Smooth muscle cell (in vitro differentiated cells): Measurements from ENCODE around the gene DDX21. TPM values are rescaled to one million over a fixed set of nuclear protein-coding genes. Genes with fewer than 3 reads are reported as not detected.
"Not testable (repeated sequence)": the region's sequence is repeated elsewhere in the genome, so short reads cannot be mapped to it uniquely, and the experiment has no call there.

Experiments
- DNase-seq: peaks from one replicate; lab custom pipeline; 2025; ENCODE audit not compliant: unreplicated experiment; lab: John Stamatoyannopoulos, UW
- H2AFZ ChIP-seq: fragments of 200-600 bp; sonication (generic); 2 replicates; pipeline ENCODE4 v1.6.0; 2016; ENCODE audit warnings: antibody characterized with exemption, low read depth, mild to moderate bottlenecking
- H3F3A ChIP-seq: fragments of 200-600 bp; sonication (generic); 2 replicates; pipeline ENCODE4 v1.6.0; 2017; ENCODE audit warnings: antibody characterized with exemption, low read depth
- H3K27ac ChIP-seq: fragments of 200-600 bp; sonication (generic); 2 replicates; pipeline ENCODE4 v1.5.1; 2016; ENCODE audit warnings: low read depth, mild to moderate bottlenecking
- H3K27me3 ChIP-seq: fragments of 200-600 bp; sonication (generic); 2 replicates; pipeline ENCODE4 v1.6.1; 2016; ENCODE audit warnings: low read depth, mild to moderate bottlenecking
- H3K36me3 ChIP-seq: fragments of 200-600 bp; sonication (generic); 2 replicates; pipeline ENCODE4 v1.5.1; 2016; ENCODE audit warnings: low read depth
- H3K4me1 ChIP-seq: fragments of 200-600 bp; sonication (generic); 2 replicates; pipeline ENCODE4 v1.5.1; 2016; ENCODE audit warnings: low read depth
- H3K4me2 ChIP-seq: fragments of 200-600 bp; sonication (generic); 2 replicates; pipeline ENCODE4 v1.6.0; 2016; ENCODE audit warnings: mild to moderate bottlenecking
- H3K4me3 ChIP-seq: fragments of 200-600 bp; sonication (generic); 2 replicates; pipeline ENCODE4 v1.5.1; 2016; ENCODE audit warnings: mild to moderate bottlenecking
- H3K79me2 ChIP-seq: fragments of 200-600 bp; sonication (generic); 2 replicates; pipeline ENCODE4 v1.6.0; 2016; ENCODE audit warnings: low read depth, mild to moderate bottlenecking
- H3K9ac ChIP-seq: fragments of 200-600 bp; sonication (generic); 2 replicates; pipeline ENCODE4 v1.6.0; 2016; ENCODE audit warnings: low read depth
- H3K9me3 ChIP-seq: fragments of 200-600 bp; sonication (generic); replicated peaks from 2 replicates; pipeline ENCODE4 v1.5.1; 2016; ENCODE audit warnings: low read depth
- H4K20me1 ChIP-seq: fragments of 200-600 bp; sonication (generic); 2 replicates; pipeline ENCODE4 v1.6.0; 2016; ENCODE audit warnings: low read depth
- CTCF ChIP-seq: fragments of 200-600 bp; sonication (generic); IDR thresholded peaks from 2 replicates; pipeline ENCODE4 v1.5.1; 2017; ENCODE audit warnings: borderline replicate concordance, mild to moderate bottlenecking, antibody characterized with exemption; ENCODE audit not compliant: insufficient read depth, poor library complexity, severe bottlenecking
- WGBS: methylation state at CpG from one replicate; pipeline ENCODE4 v1.1.7; 2016; ENCODE audit warnings: low lambda C conversion rate; 5-methylcytosine and 5-hydroxymethylcytosine counted together
- polyA plus RNA-seq: library from polyadenylated mRNA; unstranded; fragments of >200 nt; fragmentation: Nextera tagmentation; extraction: Ambion mirVana; gene quantifications from 2 replicates; pipeline ENCODE4 v1.2.1, GENCODE V29; 2016
- total RNA-seq: library from RNA; depleted of rRNA; stranded (reverse); fragments of >200 nt; gene quantifications from 2 replicates; pipeline ENCODE4 v1.2.3, GENCODE V29; 2014

Gene DDX21
- total and polyA plus RNA-seq, 2 experiments from 2014 or later = 9.9 to 47.7 TPM

- Histone ChIP-seq H3K4me1 (no peaks in the 10 kb centered on the region), H3K79me2 (peaks cover 2% of the 10 kb centered on the region), H3K9me3 (no peaks in the 10 kb centered on the region), H4K20me1 (peaks cover 4% of the 10 kb centered on the region), H3K9ac (no peak overlapping the region), H3K36me3 (peaks cover 15% of the 10 kb centered on the region), H3K4me2 (no peak overlapping the region), H2AFZ (no peak overlapping the region), H3K4me3 (no peak overlapping the region), H3F3A (no peaks in the 10 kb centered on the region), H3K27me3 (no peaks in the 10 kb centered on the region), H3K27ac (no peak overlapping the region)
- no peak for DNase-seq
- WGBS = 74% methylated on average over 1 of the region's 1 CpG
- no peak for TF ChIP-seq CTCF
These were observed 54.2 kb downstream of the DDX21 start for GRCh38 chr10:69010151-69010640.

- H3K27ac ChIP-seq, H3K4me3 ChIP-seq, H3K27me3 ChIP-seq, H3K4me1 ChIP-seq, H3K9me3 ChIP-seq, H2AFZ ChIP-seq, H3K79me2 ChIP-seq, H3K4me2 ChIP-seq, H3K9ac ChIP-seq, H4K20me1 ChIP-seq, H3F3A ChIP-seq, DNase-seq, H3K36me3 ChIP-seq: not testable (repeated sequence)
- 96% methylated on average over 2 of the region's 2 CpGs for WGBS
These were observed 56.8 kb downstream of the DDX21 start for GRCh38 chr10:69012778-69013177.

- Histone ChIP-seq H3K79me2 (no peaks in the 10 kb centered on the region), H3F3A (no peaks in the 10 kb centered on the region), H2AFZ (no peak overlapping the region), H4K20me1 (no peaks in the 10 kb centered on the region), H3K27ac (no peak overlapping the region), H3K27me3 (no peaks in the 10 kb centered on the region), H3K9me3 (no peaks in the 10 kb centered on the region), H3K4me2 (no peak overlapping the region), H3K4me3 (no peak overlapping the region), H3K9ac (no peak overlapping the region), H3K36me3 (peaks cover 5% of the 10 kb centered on the region), H3K4me1 (no peaks in the 10 kb centered on the region)
- no peak for TF ChIP-seq CTCF
- DNase-seq = no peak
- 95% methylated on average over 1 of the region's 1 CpG for WGBS
These were observed 58.2 kb downstream of the DDX21 start for GRCh38 chr10:69014171-69014570.

- H3K4me2 ChIP-seq = no peak overlapping the region
- DNase-seq = no peak
- H3K79me2 ChIP-seq = no peaks in the 10 kb centered on the region
- H3K27ac ChIP-seq = no peak overlapping the region
- no peaks in the 10 kb centered on the region for H3F3A ChIP-seq
- no peak overlapping the region for H2AFZ ChIP-seq
- H3K4me3 ChIP-seq = no peak overlapping the region
- H4K20me1 ChIP-seq = no peaks in the 10 kb centered on the region
- TF ChIP-seq CTCF = no peak
- no peaks in the 10 kb centered on the region for H3K9me3 ChIP-seq
- H3K9ac ChIP-seq = no peak overlapping the region
- H3K4me1 ChIP-seq = no peaks in the 10 kb centered on the region
- H3K27me3 ChIP-seq = no peaks in the 10 kb centered on the region
- WGBS = 91% methylated on average over 3 of the region's 3 CpGs
- peaks cover 3% of the 10 kb centered on the region for H3K36me3 ChIP-seq
These were observed 62.6 kb downstream of the DDX21 start for GRCh38 chr10:69018613-69019012.
